KMS-11 (cell line): ENCODE measurements around the gene PRF1.

ENCODE experiments used
- H2AFZ ChIP-seq: fragments of 200-600 bp; sonication (generic); 2 replicates; pipeline ENCODE4 v1.6.1; 2016; ENCODE audit warnings: antibody characterized with exemption, mixed run types, low read depth
- H3K27ac ChIP-seq: fragments of 200-600 bp; sonication (generic); 2 replicates; pipeline ENCODE4 v1.6.1; 2016; ENCODE audit warnings: mild to moderate bottlenecking, mixed run types
- H3K27me3 ChIP-seq: fragments of 200-600 bp; sonication (generic); 2 replicates; pipeline ENCODE4 v1.6.1; 2017; ENCODE audit warnings: mild to moderate bottlenecking, low read depth, mixed run types, moderate library complexity; ENCODE audit not compliant: insufficient read depth
- H3K36me3 ChIP-seq: fragments of 200-600 bp; sonication (generic); 2 replicates; pipeline ENCODE4 v1.6.1; 2017; ENCODE audit warnings: mild to moderate bottlenecking, mixed run types; ENCODE audit not compliant: insufficient read depth
- H3K4me1 ChIP-seq: fragments of 200-600 bp; sonication (generic); 2 replicates; pipeline ENCODE4 v1.6.1; 2016; ENCODE audit warnings: mild to moderate bottlenecking, low read depth, mixed run types; ENCODE audit not compliant: poor library complexity, severe bottlenecking
- H3K4me2 ChIP-seq: fragments of 200-600 bp; sonication (generic); 2 replicates; pipeline ENCODE4 v1.7.0; 2016; ENCODE audit warnings: mild to moderate bottlenecking, mixed run types
- H3K4me3 ChIP-seq: fragments of 200-600 bp; sonication (generic); IDR thresholded peaks from 2 replicates; pipeline ENCODE4 v1.6.1; 2017; ENCODE audit warnings: low read depth, low read length, mixed read lengths; ENCODE audit not compliant: insufficient read depth
- H3K79me2 ChIP-seq: fragments of 200-600 bp; sonication (generic); 2 replicates; pipeline ENCODE4 v1.6.1; 2016; ENCODE audit warnings: low read depth, mixed run types; ENCODE audit not compliant: insufficient read depth
- H3K9ac ChIP-seq: fragments of 200-600 bp; sonication (generic); 2 replicates; pipeline ENCODE4 v1.6.1; 2016; ENCODE audit warnings: mild to moderate bottlenecking, mixed run types
- H4K20me1 ChIP-seq: fragments of 200-600 bp; sonication (generic); 2 replicates; pipeline ENCODE4 v1.6.1; 2016; ENCODE audit warnings: mild to moderate bottlenecking, mixed run types; ENCODE audit not compliant: insufficient read depth
- TF ChIP-seq, protein P1 (sequence below): fragments of 200-600 bp; sonication (generic); conservative IDR thresholded peaks from 2 replicates; pipeline ENCODE4 v1.6.1; 2017; ENCODE audit warnings: low read depth, mild to moderate bottlenecking, antibody characterized with exemption, low read length, moderate library complexity, mixed read lengths

Gene PRF1

DNA sequence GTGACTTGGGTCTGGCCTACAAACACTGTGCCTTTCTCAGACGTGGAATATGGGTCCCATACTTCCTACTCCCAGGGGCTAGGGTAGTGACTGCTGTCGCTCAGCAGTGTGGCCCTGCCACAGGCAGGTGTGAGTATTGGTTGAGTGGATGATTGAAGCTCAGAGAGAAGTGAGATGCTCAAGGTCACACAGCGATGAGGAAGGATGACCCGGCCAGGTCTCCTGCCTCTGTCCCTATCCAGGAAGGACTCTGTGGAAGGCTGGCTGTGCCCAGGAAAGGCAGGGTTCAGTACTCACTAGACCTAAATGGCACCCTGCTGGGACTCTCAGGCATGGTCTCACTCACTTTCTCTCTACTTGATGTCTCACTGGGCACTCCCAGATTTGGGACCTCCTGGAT lies 2.8 kb downstream of the PRF1 start:
- no peaks in the 10 kb centered on the region for H3K79me2 ChIP-seq
- H3K27ac ChIP-seq = no peak overlapping the region
- H3K27me3 ChIP-seq = no peaks in the 10 kb centered on the region
- no peak overlapping the region for H3K4me3 ChIP-seq
- TF ChIP-seq, protein P1, sequence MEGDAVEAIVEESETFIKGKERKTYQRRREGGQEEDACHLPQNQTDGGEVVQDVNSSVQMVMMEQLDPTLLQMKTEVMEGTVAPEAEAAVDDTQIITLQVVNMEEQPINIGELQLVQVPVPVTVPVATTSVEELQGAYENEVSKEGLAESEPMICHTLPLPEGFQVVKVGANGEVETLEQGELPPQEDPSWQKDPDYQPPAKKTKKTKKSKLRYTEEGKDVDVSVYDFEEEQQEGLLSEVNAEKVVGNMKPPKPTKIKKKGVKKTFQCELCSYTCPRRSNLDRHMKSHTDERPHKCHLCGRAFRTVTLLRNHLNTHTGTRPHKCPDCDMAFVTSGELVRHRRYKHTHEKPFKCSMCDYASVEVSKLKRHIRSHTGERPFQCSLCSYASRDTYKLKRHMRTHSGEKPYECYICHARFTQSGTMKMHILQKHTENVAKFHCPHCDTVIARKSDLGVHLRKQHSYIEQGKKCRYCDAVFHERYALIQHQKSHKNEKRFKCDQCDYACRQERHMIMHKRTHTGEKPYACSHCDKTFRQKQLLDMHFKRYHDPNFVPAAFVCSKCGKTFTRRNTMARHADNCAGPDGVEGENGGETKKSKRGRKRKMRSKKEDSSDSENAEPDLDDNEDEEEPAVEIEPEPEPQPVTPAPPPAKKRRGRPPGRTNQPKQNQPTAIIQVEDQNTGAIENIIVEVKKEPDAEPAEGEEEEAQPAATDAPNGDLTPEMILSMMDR = no peak
- H3K4me1 ChIP-seq = no peaks in the 10 kb centered on the region
- H2AFZ ChIP-seq = no peak overlapping the region
- no peaks in the 10 kb centered on the region for H4K20me1 ChIP-seq
- no peaks in the 10 kb centered on the region for H3K36me3 ChIP-seq
- no peak overlapping the region for H3K4me2 ChIP-seq
- H3K9ac ChIP-seq = no peak overlapping the region

DNA sequence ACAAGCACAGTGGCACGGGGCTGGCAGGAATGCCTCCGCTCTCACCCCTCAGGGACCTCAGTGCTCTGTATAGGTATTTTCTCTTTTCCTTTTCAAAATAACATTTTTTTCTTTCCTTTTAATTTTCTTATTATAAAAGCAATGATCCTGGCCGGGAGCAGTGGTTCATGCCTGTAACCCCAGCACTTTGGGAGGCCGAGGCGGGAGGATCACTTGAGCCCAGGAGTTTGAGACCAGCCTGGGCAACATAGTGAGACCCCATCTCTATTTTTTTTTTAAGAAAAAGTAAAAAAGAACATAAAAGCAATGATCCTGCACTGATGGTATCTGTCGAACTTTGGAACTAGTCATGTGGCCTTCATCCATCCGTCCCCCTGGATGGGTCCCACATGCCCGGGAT lies 3.2 kb downstream of the PRF1 start:
- H2AFZ ChIP-seq = no peak overlapping the region
- no peak overlapping the region for H3K4me2 ChIP-seq
- H3K9ac ChIP-seq = no peak overlapping the region
- H3K36me3 ChIP-seq = no peaks in the 10 kb centered on the region
- H3K27ac ChIP-seq = no peak overlapping the region
- no peaks in the 10 kb centered on the region for H4K20me1 ChIP-seq
- H3K79me2 ChIP-seq = no peaks in the 10 kb centered on the region
- TF ChIP-seq, protein P1 = no peak
- H3K27me3 ChIP-seq = no peaks in the 10 kb centered on the region
- H3K4me3 ChIP-seq = no peak overlapping the region
- no peaks in the 10 kb centered on the region for H3K4me1 ChIP-seq

DNA sequence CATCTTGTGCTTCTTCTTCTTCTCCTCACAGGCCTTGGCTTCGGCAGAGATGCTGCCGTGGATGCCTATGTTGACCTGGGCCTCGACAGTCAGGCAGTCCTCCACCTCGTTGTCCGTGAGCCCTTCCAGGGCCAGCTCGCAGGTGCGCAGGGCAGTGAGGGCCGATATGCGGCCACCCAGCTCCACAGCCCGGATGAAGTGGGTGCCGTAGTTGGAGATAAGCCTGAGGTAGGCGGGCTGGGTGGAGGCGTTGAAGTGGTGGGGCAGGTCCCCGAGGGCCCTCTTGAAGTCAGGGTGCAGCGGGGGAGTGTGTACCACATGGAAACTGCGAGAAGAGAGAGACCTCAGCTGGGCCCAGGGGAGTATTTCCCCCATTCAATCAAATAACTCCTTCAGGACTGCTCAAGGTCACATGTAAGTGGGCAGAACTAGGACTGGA lies 3.7 kb downstream of the PRF1 start:
- Histone ChIP-seq H3K36me3 (no peaks in the 10 kb centered on the region), H3K4me1 (no peaks in the 10 kb centered on the region), H4K20me1 (no peaks in the 10 kb centered on the region), H2AFZ (no peak overlapping the region), H3K27me3 (no peaks in the 10 kb centered on the region), H3K9ac (no peak overlapping the region), H3K4me2 (no peak overlapping the region), H3K79me2 (no peaks in the 10 kb centered on the region), H3K27ac (no peak overlapping the region), H3K4me3 (no peak overlapping the region)
- TF ChIP-seq, protein P1 = no peak

DNA sequence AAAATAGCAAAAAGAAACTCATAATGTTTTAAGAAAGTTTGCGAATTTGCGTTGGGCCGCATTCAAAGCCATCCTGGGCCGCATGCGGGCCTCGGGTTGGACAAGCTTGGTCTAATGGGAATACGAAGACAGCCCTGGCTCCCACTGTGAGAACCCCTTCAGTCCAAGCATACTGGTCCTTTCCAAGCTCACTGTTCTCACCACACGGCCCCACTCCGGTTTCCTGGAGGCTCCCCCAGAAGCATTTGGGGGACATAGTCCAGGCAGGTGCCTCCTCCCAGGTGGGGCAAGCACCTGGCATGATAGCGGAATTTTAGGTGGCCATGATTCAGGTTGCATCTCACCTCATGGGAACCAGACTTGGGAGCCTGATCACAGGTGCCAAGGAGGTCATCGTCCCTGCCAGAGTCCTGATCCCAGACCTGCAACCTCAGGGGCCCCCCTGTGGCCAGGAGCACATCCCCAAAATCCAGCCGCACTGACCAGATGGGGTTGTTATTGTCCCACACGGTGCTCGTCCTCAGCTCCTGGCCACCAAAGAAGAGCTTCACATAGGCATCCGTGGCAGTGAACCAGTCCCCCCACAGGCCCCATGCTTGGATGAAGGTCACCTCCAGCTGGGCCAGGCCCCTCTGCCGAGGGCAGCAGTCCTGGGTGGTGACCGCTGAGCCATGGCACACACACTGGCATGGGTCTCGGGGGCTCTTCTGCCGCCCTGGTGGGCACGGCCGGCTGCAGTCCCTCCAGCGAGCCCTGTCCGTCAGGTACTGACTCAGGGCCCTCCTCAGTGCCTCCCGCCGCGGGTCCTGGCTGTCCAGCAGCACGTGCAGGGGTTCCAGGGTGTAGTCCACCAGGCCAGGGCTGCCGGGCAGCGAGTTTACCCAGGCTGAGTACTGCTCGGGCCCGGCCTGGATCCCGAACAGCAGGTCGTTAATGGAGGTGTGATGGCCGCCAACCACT lies 4.4 kb downstream of the PRF1 start:
- H3K4me1 ChIP-seq = no peaks in the 10 kb centered on the region
- H3K36me3 ChIP-seq = no peaks in the 10 kb centered on the region
- no peaks in the 10 kb centered on the region for H3K27me3 ChIP-seq
- no peak overlapping the region for H3K27ac ChIP-seq
- H2AFZ ChIP-seq = no peak overlapping the region
- TF ChIP-seq, protein P1 = no peak
- no peaks in the 10 kb centered on the region for H4K20me1 ChIP-seq
- no peak overlapping the region for H3K4me2 ChIP-seq
- no peak overlapping the region for H3K4me3 ChIP-seq
- no peaks in the 10 kb centered on the region for H3K79me2 ChIP-seq
- no peak overlapping the region for H3K9ac ChIP-seq
